ENCODE results near the gene GHRHR.

The GHRHR gene

GRCh38 chr7:30922596-30922995, 41.2 kb upstream of the GHRHR start:
- no peak overlapping the region for H2BK12ac ChIP-seq (ENCODE audit: low read length)
- WGBS, 2 donors (ENCODE audit: extremely low coverage in 2 of 2, insufficient read length in 2 of 2, insufficient replicate concordance in 1 of 2) = no CpG with 5 or more reads among the region's 9 CpGs
- no peak overlapping the region for H3K4me2 ChIP-seq (ENCODE audit: insufficient read depth, low read length, poor library complexity, severe bottlenecking)
- no peak overlapping the region for H4K8ac ChIP-seq (ENCODE audit: low read depth, low read length)
- H3K9ac ChIP-seq (ENCODE audit: low read depth, low read length, poor library complexity) = no peak overlapping the region
- peaks cover 3 to 8% of the 10 kb centered on the region in 2 donors for H3K9me3 ChIP-seq (replicated peaks in 1 of 2; ENCODE audit: control insufficient read depth in 2 of 2, insufficient read depth in 1 of 2, low read depth in 1 of 2, low read length in 2 of 2)
- H3K18ac ChIP-seq (ENCODE audit: low read length) = peak overlapping the region; percentile 76
- no peak overlapping the region for H2AK5ac ChIP-seq (ENCODE audit: low read depth, low read length)
- H2BK15ac ChIP-seq (ENCODE audit: low read length) = no peak overlapping the region
- H3K79me1 ChIP-seq (ENCODE audit: low read depth, low read length) = no peaks in the 10 kb centered on the region
- no peaks in the 10 kb centered on the region for H3K36me3 ChIP-seq (replicated peaks in 1 of 2; ENCODE audit: control insufficient read depth in 2 of 2, insufficient read depth in 2 of 2, low read length in 2 of 2)
- peaks cover 0 to 8% of the 10 kb centered on the region in 2 donors for H3K4me1 ChIP-seq (ENCODE audit: control insufficient read depth in 2 of 2, insufficient read depth in 1 of 2, low read depth in 1 of 2, low read length in 2 of 2)
- no peak overlapping the region for H2AFZ ChIP-seq (ENCODE audit: low read length)
- DNase-seq (ENCODE audit: low spot score) = no peak
- no peak overlapping the region for H3K23ac ChIP-seq (ENCODE audit: low read depth, low read length, poor library complexity)
- no peak overlapping the region for H4K91ac ChIP-seq (ENCODE audit: low read depth, low read length, poor library complexity)
- H3K27ac ChIP-seq (replicated peaks; ENCODE audit: low read length) = no peak overlapping the region
- H3K27me3 ChIP-seq (ENCODE audit: control insufficient read depth in 3 of 3, insufficient read depth in 3 of 3, low read depth in 1 of 3, low read length in 3 of 3) = no peaks in the 10 kb centered on the region
- H3K14ac ChIP-seq (ENCODE audit: low read length) = no peak overlapping the region
- no peak overlapping the region for H2BK120ac ChIP-seq (ENCODE audit: low read depth, low read length)
- no peak overlapping the region for H2BK5ac ChIP-seq (ENCODE audit: low read length)
- H3K4ac ChIP-seq (ENCODE audit: low read length) = no peak overlapping the region
- H3K4me3 ChIP-seq (ENCODE audit: low read length in 2 of 2) = no peak overlapping the region

GRCh38 chr7:30923009-30923773, 40.6 kb upstream of the GHRHR start:
- Histone ChIP-seq H2AK5ac (ENCODE audit: low read depth, low read length) (peak overlapping the region; percentile 57), H3K27me3 (ENCODE audit: control insufficient read depth in 3 of 3, insufficient read depth in 3 of 3, low read depth in 1 of 3, low read length in 3 of 3) (no peaks in the 10 kb centered on the region), H3K79me1 (ENCODE audit: low read depth, low read length) (no peaks in the 10 kb centered on the region), H3K4me3 (ENCODE audit: low read length in 2 of 2) (no peak overlapping the region), H4K8ac (ENCODE audit: low read depth, low read length) (no peak overlapping the region), H4K91ac (ENCODE audit: low read depth, low read length, poor library complexity) (no peak overlapping the region), H2BK12ac (ENCODE audit: low read length) (no peak overlapping the region), H3K4me1 (ENCODE audit: control insufficient read depth in 2 of 2, insufficient read depth in 1 of 2, low read depth in 1 of 2, low read length in 2 of 2) (peaks cover 0 to 8% of the 10 kb centered on the region in 2 donors), H2BK5ac (ENCODE audit: low read length) (no peak overlapping the region), H3K9ac (ENCODE audit: low read depth, low read length, poor library complexity) (peak overlapping the region; percentile 10), H3K27ac (replicated peaks; ENCODE audit: low read length) (no peak overlapping the region), H3K18ac (ENCODE audit: low read length) (no peak overlapping the region), H3K4me2 (ENCODE audit: insufficient read depth, low read length, poor library complexity, severe bottlenecking) (no peak overlapping the region), H3K9me3 (replicated peaks in 1 of 2; ENCODE audit: control insufficient read depth in 2 of 2, insufficient read depth in 1 of 2, low read depth in 1 of 2, low read length in 2 of 2) (peaks cover 3 to 8% of the 10 kb centered on the region in 2 donors), H3K23ac (ENCODE audit: low read depth, low read length, poor library complexity) (no peak overlapping the region), H2AFZ (ENCODE audit: low read length) (no peak overlapping the region), H3K36me3 (replicated peaks in 1 of 2; ENCODE audit: control insufficient read depth in 2 of 2, insufficient read depth in 2 of 2, low read length in 2 of 2) (no peaks in the 10 kb centered on the region), H3K4ac (ENCODE audit: low read length) (no peak overlapping the region), H3K14ac (ENCODE audit: low read length) (no peak overlapping the region), H2BK15ac (ENCODE audit: low read length) (no peak overlapping the region), H2BK120ac (ENCODE audit: low read depth, low read length) (no peak overlapping the region)
- WGBS, 2 donors (ENCODE audit: extremely low coverage in 2 of 2, insufficient read length in 2 of 2, insufficient replicate concordance in 1 of 2) = no CpG with 5 or more reads among the region's 19 CpGs
- no peak for DNase-seq (ENCODE audit: low spot score)

- Histone ChIP-seq H3K9ac (ENCODE audit: low read depth, low read length, poor library complexity) (no peak overlapping the region), H3K4me1 (ENCODE audit: control insufficient read depth in 2 of 2, insufficient read depth in 1 of 2, low read depth in 1 of 2, low read length in 2 of 2) (peaks cover 0 to 8% of the 10 kb centered on the region in 2 donors), H2BK15ac (ENCODE audit: low read length) (no peak overlapping the region), H3K4me2 (ENCODE audit: insufficient read depth, low read length, poor library complexity, severe bottlenecking) (no peak overlapping the region), H3K79me1 (ENCODE audit: low read depth, low read length) (no peaks in the 10 kb centered on the region), H3K9me3 (replicated peaks in 1 of 2; ENCODE audit: control insufficient read depth in 2 of 2, insufficient read depth in 1 of 2, low read depth in 1 of 2, low read length in 2 of 2) (peaks cover 3 to 8% of the 10 kb centered on the region in 2 donors), H2AK5ac (ENCODE audit: low read depth, low read length) (no peak overlapping the region), H2AFZ (ENCODE audit: low read length) (no peak overlapping the region), H3K27me3 (ENCODE audit: control insufficient read depth in 3 of 3, insufficient read depth in 3 of 3, low read depth in 1 of 3, low read length in 3 of 3) (no peaks in the 10 kb centered on the region), H3K23ac (ENCODE audit: low read depth, low read length, poor library complexity) (no peak overlapping the region), H3K36me3 (replicated peaks in 1 of 2; ENCODE audit: control insufficient read depth in 2 of 2, insufficient read depth in 2 of 2, low read length in 2 of 2) (no peaks in the 10 kb centered on the region), H3K18ac (ENCODE audit: low read length) (peak overlapping the region; percentile 32), H2BK5ac (ENCODE audit: low read length) (no peak overlapping the region), H3K27ac (replicated peaks; ENCODE audit: low read length) (no peak overlapping the region), H2BK12ac (ENCODE audit: low read length) (no peak overlapping the region), H2BK120ac (ENCODE audit: low read depth, low read length) (no peak overlapping the region), H3K4ac (ENCODE audit: low read length) (no peak overlapping the region), H4K91ac (ENCODE audit: low read depth, low read length, poor library complexity) (no peak overlapping the region), H3K14ac (ENCODE audit: low read length) (no peak overlapping the region), H3K4me3 (ENCODE audit: low read length in 2 of 2) (no peak overlapping the region), H4K8ac (ENCODE audit: low read depth, low read length) (no peak overlapping the region)
- WGBS, 2 donors (ENCODE audit: extremely low coverage in 2 of 2, insufficient read length in 2 of 2, insufficient replicate concordance in 1 of 2) = no CpG with 5 or more reads among the region's 13 CpGs
- DNase-seq (ENCODE audit: low spot score) = no peak
Measured at GRCh38 chr7:30923774-30924413, 39.9 kb upstream of the GHRHR start.

GRCh38 chr7:30924624-30925023, 39.1 kb upstream of the GHRHR start:
- peaks cover 3 to 8% of the 10 kb centered on the region in 2 donors for H3K9me3 ChIP-seq (replicated peaks in 1 of 2; ENCODE audit: control insufficient read depth in 2 of 2, insufficient read depth in 1 of 2, low read depth in 1 of 2, low read length in 2 of 2)
- no peak for DNase-seq (ENCODE audit: low spot score)

More at GRCh38 chr7:30924624-30925023, 39.1 kb upstream of the GHRHR start:
- Histone ChIP-seq H2BK15ac (ENCODE audit: low read length) (no peak overlapping the region), H2BK120ac (ENCODE audit: low read depth, low read length) (no peak overlapping the region), H3K9ac (ENCODE audit: low read depth, low read length, poor library complexity) (peak overlapping the region; percentile 3), H3K4me3 (ENCODE audit: low read length in 2 of 2) (no peak overlapping the region), H3K27me3 (ENCODE audit: control insufficient read depth in 3 of 3, insufficient read depth in 3 of 3, low read depth in 1 of 3, low read length in 3 of 3) (peaks cover 0 to 1% (median 0%) of the 10 kb centered on the region in 3 experiments), H3K4me1 (ENCODE audit: control insufficient read depth in 2 of 2, insufficient read depth in 1 of 2, low read depth in 1 of 2, low read length in 2 of 2) (peaks cover 0 to 8% of the 10 kb centered on the region in 2 donors), H2AK5ac (ENCODE audit: low read depth, low read length) (no peak overlapping the region), H2BK5ac (ENCODE audit: low read length) (no peak overlapping the region), H3K79me1 (ENCODE audit: low read depth, low read length) (no peaks in the 10 kb centered on the region), H4K91ac (ENCODE audit: low read depth, low read length, poor library complexity) (no peak overlapping the region), H3K4me2 (ENCODE audit: insufficient read depth, low read length, poor library complexity, severe bottlenecking) (no peak overlapping the region), H3K36me3 (replicated peaks in 1 of 2; ENCODE audit: control insufficient read depth in 2 of 2, insufficient read depth in 2 of 2, low read length in 2 of 2) (no peaks in the 10 kb centered on the region), H3K27ac (replicated peaks; ENCODE audit: low read length) (no peak overlapping the region), H3K14ac (ENCODE audit: low read length) (no peak overlapping the region), H4K8ac (ENCODE audit: low read depth, low read length) (no peak overlapping the region), H3K18ac (ENCODE audit: low read length) (no peak overlapping the region), H2AFZ (ENCODE audit: low read length) (no peak overlapping the region), H2BK12ac (ENCODE audit: low read length) (no peak overlapping the region), H3K23ac (ENCODE audit: low read depth, low read length, poor library complexity) (no peak overlapping the region), H3K4ac (ENCODE audit: low read length) (no peak overlapping the region)

Measured in neuronal stem cell (in vitro differentiated cells).